NOMO-1 (cell line): ENCODE measurements around the gene CDK10.
"Not testable (repeated sequence)": the region's sequence is repeated elsewhere in the genome, so short reads cannot be mapped to it uniquely, and the experiment has no call there.

Experiments used
- DNase-seq, 2 experiments: peaks; one replicate each; lab custom pipeline; 2025; ENCODE audit not compliant: unreplicated experiment in 2 of 2; lab: John Stamatoyannopoulos, UW

The CDK10 gene

GRCh38 chr16:89667000-89667399 is 19.5 kb upstream of the CDK10 start:
- not testable (repeated sequence) for DNase-seq

DNA sequence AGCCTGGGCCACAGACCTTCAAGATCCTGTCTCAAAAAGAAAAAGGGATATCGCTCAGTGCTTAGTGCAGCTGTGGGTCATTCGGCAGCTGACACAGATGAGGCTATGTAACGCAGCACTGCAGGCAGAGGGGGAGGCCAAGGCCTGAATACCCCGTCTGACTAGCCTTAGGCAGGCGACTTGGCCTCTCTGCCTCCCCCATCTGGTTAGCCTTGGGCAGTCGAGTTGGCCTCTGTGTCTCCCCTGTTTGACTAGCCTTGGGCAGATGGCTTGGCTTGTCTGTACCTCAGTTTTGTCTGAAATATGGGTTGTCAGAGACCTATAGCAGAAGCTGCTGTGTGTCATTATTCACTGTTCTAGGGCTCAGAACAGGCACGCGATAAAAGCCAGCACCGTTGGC is 18.9 kb upstream of the CDK10 start:
- DNase-seq, result no peak

DNA sequence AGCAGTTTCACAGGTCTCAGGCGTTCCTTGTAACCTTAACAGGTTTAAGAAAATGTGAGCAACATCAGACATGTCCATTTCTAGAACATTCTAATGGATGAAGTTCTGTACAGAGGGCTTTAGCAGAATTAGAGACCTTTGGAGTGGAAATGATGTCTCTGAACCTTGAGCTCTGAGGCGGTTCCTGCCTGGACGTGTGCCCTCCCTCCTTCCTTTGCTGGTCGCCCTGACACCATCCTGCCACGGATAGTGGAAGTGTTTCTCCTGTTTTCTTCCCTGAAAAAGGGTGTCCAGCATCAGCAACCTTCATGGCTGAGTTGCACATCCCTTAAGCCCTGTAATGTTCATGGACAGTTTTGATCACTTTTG is 17.7 kb upstream of the CDK10 start:
- no peak for DNase-seq

GRCh38 chr16:89669755-89670154 is 16.7 kb upstream of the CDK10 start:
- DNase-seq, result no peak

DNA sequence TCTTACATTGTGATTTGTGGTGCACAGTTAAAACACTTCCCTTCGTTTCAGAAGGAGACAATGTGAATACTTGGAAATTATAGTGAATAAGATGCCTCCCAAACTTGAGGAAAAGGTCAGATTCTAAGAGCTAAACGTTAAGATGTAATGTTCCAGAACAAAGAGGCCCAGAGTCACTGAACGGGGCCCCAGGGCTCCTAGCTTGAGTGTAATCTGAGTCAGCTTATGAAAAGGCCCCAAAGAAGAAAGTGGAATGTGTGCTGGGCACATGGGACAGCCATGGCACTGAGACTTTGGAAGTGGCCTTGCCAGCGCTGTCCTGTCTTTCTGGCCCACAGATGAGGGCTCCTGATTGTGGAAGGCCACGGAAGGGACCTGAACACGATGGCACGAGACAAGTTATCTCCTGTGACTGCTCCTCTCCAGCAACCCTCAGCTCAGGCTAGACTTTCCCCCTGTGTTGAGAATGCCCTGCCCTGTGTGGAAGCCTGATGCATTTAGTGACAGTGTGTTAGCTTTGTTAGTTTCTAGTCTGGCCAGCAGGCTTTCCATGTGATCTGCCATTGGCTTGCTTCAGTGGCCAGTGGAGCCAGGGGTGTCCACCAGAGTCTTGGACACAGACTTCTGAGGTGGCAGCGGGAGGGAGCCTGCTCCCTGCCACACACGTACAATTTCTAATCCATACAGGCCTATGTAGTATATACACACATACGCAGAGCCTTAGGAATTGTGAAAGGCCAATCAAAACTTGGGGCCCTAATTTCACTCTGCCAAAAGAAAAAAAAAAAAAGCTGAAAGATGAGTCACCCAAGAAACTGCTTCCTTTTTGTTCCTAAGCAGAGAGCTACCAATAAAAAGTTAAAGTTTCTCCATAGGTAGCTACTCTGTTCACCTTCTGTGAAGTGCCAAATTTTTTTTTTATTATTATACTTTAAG is 15.7 kb upstream of the CDK10 start:
- peak; percentile 50 to 76 for DNase-seq

GRCh38 chr16:89671565-89671964 is 14.9 kb upstream of the CDK10 start:
- DNase-seq, result not testable (repeated sequence)

GRCh38 chr16:89672177-89672941 is 14.1 kb upstream of the CDK10 start:
- DNase-seq, result no peak

- no peak for DNase-seq
Observed at GRCh38 chr16:89678258-89678657, 8.2 kb upstream of the CDK10 start.

DNA sequence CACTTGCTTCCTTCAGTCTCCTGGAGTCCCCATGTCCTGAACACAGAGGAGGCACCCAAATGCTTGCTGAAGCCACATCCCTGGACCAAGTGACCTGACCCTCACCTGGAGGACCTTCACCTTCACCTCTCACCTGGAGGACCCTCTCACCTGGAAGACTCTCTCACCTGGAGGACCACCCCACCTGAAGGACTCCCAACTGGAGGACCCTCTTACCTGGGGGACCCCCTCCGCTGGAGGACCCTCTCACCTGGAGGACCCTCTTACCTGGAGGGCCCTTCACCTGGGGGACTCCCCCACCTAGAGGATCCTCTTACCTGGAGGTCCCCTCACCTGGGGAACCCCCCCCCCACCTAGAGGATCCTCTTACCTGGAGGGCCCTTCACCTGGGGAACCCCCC is 573 bp upstream of the CDK10 start:
- no peak for DNase-seq

DNA sequence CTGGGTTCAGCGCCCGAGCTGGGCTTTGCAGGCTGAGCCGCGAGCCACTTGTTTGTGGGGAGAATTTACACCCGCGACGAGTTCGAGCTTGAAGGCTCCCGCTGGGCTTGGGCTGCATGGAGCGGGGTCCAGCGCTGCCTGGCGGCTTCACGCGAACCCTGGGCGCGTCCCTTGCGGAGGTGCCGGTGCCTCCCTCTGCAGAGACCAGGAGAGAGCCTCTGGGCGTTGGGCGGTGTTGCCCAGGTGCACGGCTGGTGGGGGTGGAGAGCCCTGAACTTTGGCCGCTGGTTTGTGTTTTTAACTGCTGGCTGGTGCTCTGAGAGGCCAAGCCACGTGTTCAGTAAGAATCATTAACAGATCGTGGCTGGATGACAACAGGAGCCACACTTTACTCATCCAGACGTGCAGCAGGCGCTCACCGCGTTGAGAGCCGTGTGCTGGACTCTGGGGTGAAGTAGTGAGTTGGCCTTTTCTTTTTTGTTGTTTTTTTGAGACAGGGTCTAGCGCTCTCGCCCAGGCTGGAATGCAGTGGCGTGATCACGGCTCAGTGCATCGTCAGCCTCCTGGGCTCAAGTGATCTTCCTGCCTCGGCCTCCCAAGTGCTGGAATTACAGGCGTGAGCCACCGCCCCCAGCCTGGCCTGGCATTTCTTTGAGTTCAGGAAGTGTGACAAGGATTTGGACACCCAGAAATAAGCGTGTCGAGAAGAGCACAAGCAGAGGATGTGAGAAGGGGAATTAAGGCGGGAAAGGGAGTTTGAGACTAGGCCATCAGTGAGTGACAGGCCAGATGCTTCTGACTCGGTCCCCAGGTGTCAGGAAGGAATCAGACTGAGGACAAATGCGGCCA is 827 bp downstream of the CDK10 start:
- no peak for DNase-seq

DNA sequence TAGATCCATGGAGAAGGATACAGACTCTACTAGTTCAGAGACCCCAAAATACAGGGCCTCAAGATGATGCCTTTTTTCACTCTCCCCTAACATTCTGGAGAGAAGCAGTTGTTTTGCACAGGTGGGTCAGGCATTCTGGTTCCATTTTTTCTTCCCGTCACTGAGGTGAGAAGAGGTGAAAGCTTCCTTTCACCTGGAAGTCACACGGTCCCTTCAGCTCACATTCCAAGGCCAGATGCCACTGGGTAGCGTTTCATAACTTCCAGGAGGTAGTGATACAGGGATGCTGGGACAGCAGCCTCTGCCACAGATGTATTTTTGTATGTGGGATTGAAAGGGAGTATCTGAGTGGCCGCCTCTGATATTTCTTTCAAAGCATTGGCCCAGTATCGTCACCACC is 1.9 kb downstream of the CDK10 start:
- DNase-seq, result no peak

DNA sequence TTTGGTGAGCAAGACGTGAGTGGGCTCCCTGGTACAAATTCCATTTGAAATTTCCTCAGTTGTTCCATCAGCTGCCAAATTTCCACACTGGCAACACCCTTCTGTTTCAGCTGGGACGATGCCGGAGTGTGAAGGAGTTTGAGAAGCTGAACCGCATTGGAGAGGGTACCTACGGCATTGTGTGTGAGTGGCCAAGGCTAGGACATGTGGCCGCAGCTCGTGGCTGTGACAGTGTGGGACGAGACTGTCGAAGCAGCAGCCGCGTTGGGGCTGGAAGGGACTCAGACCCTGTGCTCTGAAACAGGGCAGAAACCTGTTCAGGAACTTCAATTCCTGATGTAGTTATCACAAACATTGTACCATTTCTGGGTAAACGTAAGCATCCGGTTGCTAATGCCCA is 2.7 kb downstream of the CDK10 start:
- no peak for DNase-seq

GRCh38 chr16:89689621-89690020 is 3.1 kb downstream of the CDK10 start:
- DNase-seq, result not testable (repeated sequence)

GRCh38 chr16:89690392-89690901 is 4.0 kb downstream of the CDK10 start:
- DNase-seq, result no peak

DNA sequence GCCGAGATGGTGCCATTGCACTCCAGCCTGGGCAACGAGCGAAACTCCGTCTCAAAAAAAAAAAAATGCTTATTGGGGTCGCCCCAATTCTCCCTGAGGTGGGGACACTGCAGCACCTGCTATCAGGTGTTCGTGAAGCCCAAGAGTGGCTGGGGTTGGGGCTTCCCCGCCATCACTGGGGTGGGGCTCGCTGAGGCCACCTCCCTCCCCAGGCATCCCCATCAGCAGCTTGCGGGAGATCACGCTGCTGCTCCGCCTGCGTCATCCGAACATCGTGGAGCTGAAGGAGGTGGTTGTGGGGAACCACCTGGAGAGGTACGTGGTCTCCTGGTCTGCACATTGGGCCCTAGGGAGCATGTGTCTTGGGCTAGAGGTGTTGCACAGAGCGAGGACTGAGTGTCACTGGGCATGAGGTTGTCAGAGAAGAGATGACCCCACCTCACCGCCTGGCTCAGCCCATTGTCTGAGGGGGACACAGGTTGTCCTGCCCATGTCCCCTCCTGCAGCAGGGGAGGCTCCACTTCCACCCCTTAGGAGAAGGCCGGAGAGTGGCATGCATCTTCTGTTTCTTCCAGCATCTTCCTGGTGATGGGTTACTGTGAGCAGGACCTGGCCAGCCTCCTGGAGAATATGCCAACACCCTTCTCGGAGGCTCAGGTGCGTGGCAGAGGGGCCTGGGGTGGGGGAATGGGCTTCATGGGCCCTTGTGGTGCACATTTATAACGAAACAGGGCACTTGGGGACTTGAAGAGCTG is 4.9 kb downstream of the CDK10 start:
- DNase-seq, result no peak

DNA sequence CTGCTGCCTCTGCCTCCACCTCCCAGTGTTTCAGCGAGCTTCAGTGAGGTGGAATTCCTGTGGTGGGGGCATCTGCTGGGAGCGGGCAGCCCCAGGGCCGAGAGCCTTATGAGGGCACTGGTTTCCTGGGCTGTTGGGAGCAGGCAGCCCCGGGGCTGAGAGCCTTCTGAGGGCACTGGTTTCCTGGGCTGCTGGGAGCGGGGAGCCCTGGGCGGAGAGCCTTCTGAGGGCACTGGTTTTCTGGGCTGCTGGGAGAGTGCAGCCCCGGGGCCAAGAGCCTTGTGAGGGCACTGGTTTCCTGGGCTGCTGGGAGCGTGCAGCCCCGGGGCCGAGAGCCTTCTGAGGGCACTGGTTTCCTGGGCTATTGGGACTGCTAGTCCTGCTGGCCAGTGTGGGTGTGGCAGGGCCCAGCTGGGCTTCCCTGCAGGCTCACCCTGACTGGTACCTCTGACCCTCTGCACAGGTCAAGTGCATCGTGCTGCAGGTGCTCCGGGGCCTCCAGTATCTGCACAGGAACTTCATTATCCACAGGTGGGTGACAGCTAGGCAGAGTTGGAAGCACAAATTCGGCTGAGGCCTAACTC is 5.6 kb downstream of the CDK10 start:
- no peak for DNase-seq

DNA sequence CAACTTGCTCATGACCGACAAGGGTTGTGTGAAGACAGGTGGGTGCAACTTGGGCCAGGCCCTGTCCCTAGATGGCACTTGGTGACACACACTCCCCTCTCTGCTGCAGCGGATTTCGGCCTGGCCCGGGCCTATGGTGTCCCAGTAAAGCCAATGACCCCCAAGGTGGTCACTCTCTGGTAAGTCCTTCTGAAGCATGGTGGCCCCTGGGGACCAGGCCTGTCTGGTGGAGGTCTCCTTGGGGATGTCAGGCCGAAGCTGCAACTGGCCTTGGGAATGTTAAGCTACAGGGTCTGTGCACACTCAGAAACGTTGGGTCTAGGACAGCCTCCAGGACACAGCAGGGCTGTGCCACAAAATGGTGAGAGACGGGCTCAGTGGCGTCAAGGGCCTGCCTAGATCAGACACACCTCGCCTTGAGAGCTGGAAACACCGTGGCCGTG is 6.8 kb downstream of the CDK10 start:
- DNase-seq, result no peak

DNA sequence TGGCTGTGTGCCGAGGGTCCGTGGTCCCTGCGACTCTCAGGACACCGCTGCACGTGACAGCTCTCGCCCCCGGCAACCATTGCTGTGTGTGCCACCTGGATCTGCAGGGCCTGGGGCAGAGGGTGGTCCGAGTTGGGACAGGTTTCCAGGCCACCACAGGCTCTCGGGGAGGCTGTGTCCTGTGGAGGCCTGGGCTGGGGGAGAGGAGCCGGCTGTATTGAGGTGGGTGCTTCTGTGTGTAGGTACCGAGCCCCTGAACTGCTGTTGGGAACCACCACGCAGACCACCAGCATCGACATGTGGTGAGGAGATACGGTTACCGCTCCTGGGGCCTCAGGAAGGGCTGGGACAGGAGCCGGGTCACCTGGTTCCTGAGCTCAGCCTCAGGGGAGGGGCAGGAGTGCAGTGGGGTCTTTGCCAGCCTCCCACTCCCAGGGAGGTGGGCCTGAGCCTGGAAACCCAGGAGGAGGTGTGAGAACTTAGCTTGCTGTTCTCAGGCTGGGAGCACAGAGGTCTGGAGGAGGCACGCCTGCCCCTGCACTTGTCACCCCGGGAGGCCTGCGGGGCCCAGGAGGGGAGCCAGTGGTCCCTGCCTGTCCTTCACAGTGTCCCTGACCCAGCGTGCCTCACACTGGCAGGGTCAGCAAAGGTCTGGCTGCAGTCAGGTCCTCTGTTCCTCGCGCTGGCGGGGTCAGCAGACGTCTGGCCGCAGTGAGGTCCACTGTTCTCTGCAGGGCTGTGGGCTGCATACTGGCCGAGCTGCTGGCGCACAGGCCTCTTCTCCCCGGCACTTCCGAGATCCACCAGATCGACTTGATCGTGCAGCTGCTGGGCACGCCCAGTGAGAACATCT is 7.7 kb downstream of the CDK10 start:
- no peak for DNase-seq

GRCh38 chr16:89694784-89695085 is 8.2 kb downstream of the CDK10 start:
- DNase-seq, result not testable (repeated sequence)
